Right ventricle myocardium superior (tissue), 1 donor: Measurements from ENCODE around the gene ABCA5. TPM values are rescaled to one million over a fixed set of nuclear protein-coding genes. Genes with fewer than 3 reads are reported as not detected.
"Not testable (repeated sequence)": the region's sequence is repeated elsewhere in the genome, so short reads cannot be mapped to it uniquely, and the experiment has no call there.

ENCODE experiments used
- ATAC-seq: fragments of 200-7000 bp; cut with Tn5 transposase; one replicate; pipeline ENCODE4 v1.9.1; 2020; ENCODE audit warnings: mild to moderate bottlenecking; ENCODE audit not compliant: poor library complexity
- DNase-seq: peaks from one replicate; pipeline ENCODE4 v3.0.0-alpha.2; 2020
- intact Hi-C: fragments of 100-400 bp; cut with DNase I; formaldehyde crosslinking; loops from one replicate; pipeline ENCODE4 v1.11.2; 2022
- total RNA-seq: library from RNA; stranded (reverse); fragmentation: NEBNext Ultra II Directional; extraction: Animal tissue kit (Norgen Biotek cat#: 25700); gene quantifications from one replicate; pipeline ENCODE4 v1.2.1, GENCODE V29; 2021
- donor health status: DM: no; HTN: yes; CAD: no; lungs with severe emphysema.

The ABCA5 gene
- total RNA-seq, 1 donor from 2014 or later: 20.2 TPM

GRCh38 chr17:69231521-69231920 lies 95.4 kb downstream of the ABCA5 start:
- intact Hi-C loops: loop anchor here (10.0 kb wide), 1 partner anchor 267 kb away; no protein-coding TSS in a partner anchor
- DNase-seq (no peak), ATAC-seq (no peak)

- no peak for DNase-seq
Observed at GRCh38 chr17:69230939-69231338, 96.0 kb downstream of the ABCA5 start.

GRCh38 chr17:69228576-69228975 lies 98.4 kb downstream of the ABCA5 start, which contains the start of gene ABCA10:
Gene ABCA10, minus strand, starts transcription at chr17:69228824. Its CDS starts 3,466 bp downstream, at chr17:69225358.
- intact Hi-C loops: no loop called here
- DNase-seq: no peak
- peak; percentile 60 for ATAC-seq

More at GRCh38 chr17:69230939-69231338, 96.0 kb downstream of the ABCA5 start:
- ATAC-seq: no peak
- intact Hi-C loops: loop anchor here (10.0 kb wide), 1 partner anchor 266 kb away; no protein-coding TSS in a partner anchor

GRCh38 chr17:69228018-69228417 lies 98.9 kb downstream of the ABCA5 start:
- DNase-seq (no peak), ATAC-seq (no peak)
- intact Hi-C loops: no loop called here

GRCh38 chr17:69227541-69227940 lies 99.4 kb downstream of the ABCA5 start:
- DNase-seq (no peak), ATAC-seq (peak; percentile 51)
- intact Hi-C loops: no loop called here

GRCh38 chr17:69223809-69224208 lies 103.1 kb downstream of the ABCA5 start:
- ATAC-seq (no peak), DNase-seq (no peak)
- intact Hi-C loops: no loop called here

GRCh38 chr17:69222707-69223258 lies 104.2 kb downstream of the ABCA5 start:
- intact Hi-C loops: no loop called here
- ATAC-seq (no peak), DNase-seq (no peak)

- no peak for ATAC-seq
- no peak for DNase-seq
- intact Hi-C loops: no loop called here
Observed at GRCh38 chr17:69220098-69220497, 106.8 kb downstream of the ABCA5 start.

- ATAC-seq (no peak), DNase-seq (no peak)
- intact Hi-C loops: no loop called here
Observed at GRCh38 chr17:69218986-69219385, 107.9 kb downstream of the ABCA5 start.

GRCh38 chr17:69213059-69213813 lies 113.7 kb downstream of the ABCA5 start:
- DNase-seq: no peak
- intact Hi-C loops: no loop called here
- ATAC-seq: no peak

GRCh38 chr17:69208640-69209039 lies 118.3 kb downstream of the ABCA5 start:
- no peak for DNase-seq
- ATAC-seq: no peak
- intact Hi-C loops: no loop called here

GRCh38 chr17:69207151-69207550 lies 119.8 kb downstream of the ABCA5 start:
- intact Hi-C loops: no loop called here
- DNase-seq: no peak
- no peak for ATAC-seq

GRCh38 chr17:69198238-69198637 lies 128.7 kb downstream of the ABCA5 start:
- intact Hi-C loops: no loop called here
- ATAC-seq: no peak
- no peak for DNase-seq

- intact Hi-C loops, ATAC-seq, DNase-seq: not testable (repeated sequence)
Observed at GRCh38 chr17:69196105-69196653, 130.8 kb downstream of the ABCA5 start.

Other genes starting within 250 kb of the ABCA5 start
- 29.7 TPM for gene ABCA6, start 185.2 kb downstream of the ABCA5 start, total RNA-seq
- 6.9 TPM for gene ABCA10, start 98.3 kb downstream of the ABCA5 start, total RNA-seq
- gene MAP2K6, start 87.6 kb upstream of the ABCA5 start, total RNA-seq: 2.8 TPM